ENCODE results near the gene DCLK1.

GRCh38 chr13:35865341-35866240 is 265.6 kb downstream of the DCLK1 start:
- TF ChIP-seq CTCF (IDR thresholded peaks at IDR 0.05) (no peak), POLR2A (IDR thresholded peaks at IDR 0.05) (no peak)

Measured in vagina (tissue), 2 donors.